Dendritic cell treated with granulocyte-macrophage colony-stimulating factor and Interleukin-4, amounts not matched to agents 40 ng/mL and 50 ng/mL, for 4 days (primary cell): ENCODE measurements around the gene TNS3.

ENCODE experiments used
- H3K27ac Mint-ChIP-seq: one replicate; pipeline ENCODE4 v1.8.0; 2022; ENCODE audit warnings: mild to moderate bottlenecking, mixed read lengths
- H3K27me3 Mint-ChIP-seq: one replicate; pipeline ENCODE4 v1.8.0; 2022; ENCODE audit warnings: mild to moderate bottlenecking, mixed read lengths
- H3K36me3 Mint-ChIP-seq: one replicate; pipeline ENCODE4 v1.8.0; 2022; ENCODE audit warnings: low read depth, mixed read lengths
- H3K4me1 Mint-ChIP-seq: one replicate; pipeline ENCODE4 v1.8.0; 2022; ENCODE audit warnings: low read depth, mixed read lengths
- H3K4me3 Mint-ChIP-seq: one replicate; pipeline ENCODE4 v1.8.0; 2022; ENCODE audit warnings: mild to moderate bottlenecking, moderate library complexity, mixed read lengths
- H3K9me3 Mint-ChIP-seq: one replicate; pipeline ENCODE4 v1.8.0; 2022; ENCODE audit warnings: mixed read lengths
- intact Hi-C: fragments of 100-400 bp; cut with micrococcal nuclease; formaldehyde crosslinking; loops from one replicate; pipeline ENCODE4 v1.15.0; 2022

TNS3 gene

DNA sequence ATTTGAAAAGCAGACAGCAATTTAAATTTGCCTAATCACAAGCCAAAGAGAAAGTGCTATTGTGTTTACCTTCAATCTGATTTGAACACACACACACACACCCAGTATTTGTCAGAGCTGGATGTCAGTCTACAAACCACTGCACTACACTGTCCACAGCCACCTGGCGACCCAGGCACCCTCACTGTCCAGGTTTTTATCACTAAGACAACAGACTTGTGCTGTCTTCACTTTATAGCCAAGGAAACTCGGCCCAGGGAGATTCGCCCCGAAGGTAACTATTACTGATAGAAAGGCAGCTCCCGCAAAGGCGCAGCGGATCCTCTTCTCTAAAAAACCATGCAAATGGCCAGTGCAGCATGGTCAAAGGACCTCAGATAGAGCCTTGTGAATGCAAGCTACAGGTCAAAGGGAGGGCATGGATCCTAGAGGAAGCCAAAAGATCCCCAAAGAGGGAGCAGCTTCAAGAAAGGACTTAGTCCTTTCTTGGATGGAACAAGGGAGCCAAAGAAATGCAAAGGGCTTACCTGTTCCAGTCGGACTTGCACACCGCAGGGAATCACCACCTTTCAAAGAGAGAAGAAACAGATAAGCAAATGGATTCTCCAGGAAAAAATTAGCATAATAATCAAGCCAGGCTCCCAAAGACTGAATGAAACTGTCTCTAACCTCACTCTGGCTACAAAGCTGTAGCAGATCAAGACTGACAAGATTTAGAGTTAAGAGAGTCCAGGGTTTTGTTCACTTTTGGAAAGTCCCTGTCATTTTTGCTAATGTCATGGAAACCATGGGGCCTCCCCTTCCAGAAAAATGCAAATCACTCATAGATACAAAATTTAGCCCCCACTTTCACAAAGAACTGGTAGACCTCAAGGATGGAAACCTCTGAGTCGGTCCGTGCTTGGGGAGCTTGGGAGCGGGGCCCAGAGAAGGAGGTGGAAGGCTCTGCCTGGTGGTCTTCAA, 101.1 kb downstream of the TNS3 start:
- H3K4me3 Mint-ChIP-seq = peak overlapping the region; percentile 70
- intact Hi-C loops = loop anchor here (2.0 kb wide), 1 partner anchor 16 kb away; no protein-coding TSS in a partner anchor

DNA sequence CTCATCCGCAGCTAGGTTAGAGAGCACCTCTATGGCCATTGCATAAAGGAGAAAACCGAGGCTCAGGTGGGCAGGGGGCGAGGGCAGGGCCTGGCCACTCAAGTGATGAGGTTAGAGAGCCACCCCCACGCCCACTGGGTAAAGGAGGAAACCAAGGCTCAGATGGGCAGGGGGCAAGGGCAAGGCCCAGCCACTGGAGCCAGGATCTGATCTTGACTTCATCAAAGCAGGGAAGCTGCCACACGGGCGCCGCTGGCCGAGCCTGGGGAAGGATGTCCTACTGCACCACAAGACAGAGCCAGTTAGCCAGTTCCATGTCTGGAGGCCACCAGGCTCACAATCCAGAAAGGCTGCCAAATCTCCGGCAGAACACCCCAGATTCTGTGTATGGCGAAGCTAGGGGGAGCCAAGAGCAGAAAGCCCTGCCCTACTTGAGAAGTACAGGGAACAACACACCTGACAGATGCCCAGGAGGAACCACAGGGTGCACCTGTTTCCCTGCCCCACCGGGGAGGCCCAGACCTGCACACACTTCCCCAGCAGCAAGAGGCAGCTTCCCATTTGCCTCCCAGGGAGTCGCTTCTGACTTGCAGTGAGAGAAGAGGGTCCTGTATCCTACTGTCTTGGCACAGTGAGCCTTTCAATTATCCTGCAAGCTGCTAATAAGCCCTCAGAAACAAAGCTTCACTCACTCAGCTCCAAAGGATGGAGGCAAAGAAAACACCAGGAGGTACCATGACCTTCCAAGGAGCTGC, 101.9 kb downstream of the TNS3 start:
- intact Hi-C loops = loop anchor here (2.0 kb wide), 1 partner anchor 17 kb away; no protein-coding TSS in a partner anchor
- H3K27ac Mint-ChIP-seq = peak overlapping the region; percentile 86
- peak overlapping the region; percentile 70 for H3K4me3 Mint-ChIP-seq
- H3K36me3 Mint-ChIP-seq = peaks cover 31% of the 10 kb centered on the region
- H3K27me3 Mint-ChIP-seq = no peaks in the 10 kb centered on the region
- peaks cover 90% of the 10 kb centered on the region for H3K4me1 Mint-ChIP-seq
- H3K9me3 Mint-ChIP-seq = no peaks in the 10 kb centered on the region

More for the DNA sequence above, 101.1 kb downstream of the TNS3 start:
- H3K4me1 Mint-ChIP-seq = peaks cover 94% of the 10 kb centered on the region
- no peaks in the 10 kb centered on the region for H3K27me3 Mint-ChIP-seq
- H3K36me3 Mint-ChIP-seq = peaks cover 36% of the 10 kb centered on the region
- H3K9me3 Mint-ChIP-seq = no peaks in the 10 kb centered on the region
- peak overlapping the region; percentile 86 for H3K27ac Mint-ChIP-seq

DNA sequence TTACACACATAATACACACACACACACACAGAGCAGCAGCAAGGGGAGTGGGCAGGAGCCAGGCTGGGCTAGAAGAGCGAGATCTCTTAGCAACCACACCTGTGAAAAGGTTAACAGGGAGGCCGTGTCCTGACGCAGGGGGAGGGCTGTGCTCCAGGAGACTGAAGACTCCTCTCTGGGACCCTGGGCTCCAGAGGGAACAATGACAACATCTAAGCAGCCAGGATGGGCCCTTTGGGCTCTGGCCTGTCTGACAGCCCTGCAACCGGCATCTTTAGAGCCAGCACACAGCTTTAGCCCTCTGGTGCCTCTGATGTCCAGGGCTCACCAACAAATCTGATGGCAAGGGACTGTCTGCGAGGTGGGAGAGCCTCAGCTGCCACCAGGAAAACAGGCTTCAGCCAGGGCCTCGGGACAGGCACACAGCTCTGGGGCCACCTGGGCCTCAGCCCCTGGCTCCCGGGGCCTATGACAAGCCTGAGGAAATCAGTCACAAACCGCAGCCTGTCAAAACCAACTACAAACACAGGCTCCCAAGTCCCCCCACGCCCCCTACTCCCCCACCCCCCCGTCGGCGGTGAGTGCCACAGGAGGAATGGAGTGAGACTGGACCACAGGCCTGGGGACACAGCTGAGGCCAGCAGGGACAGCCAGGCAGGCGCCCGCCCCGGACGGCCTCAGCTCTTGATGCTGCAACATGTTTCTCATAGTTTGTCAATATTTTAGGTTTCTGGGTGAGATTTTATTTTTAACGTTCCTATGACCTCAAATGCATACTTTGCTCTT, 102.8 kb downstream of the TNS3 start:
- Mint-ChIP-seq H3K27ac (peak overlapping the region; percentile 86), H3K4me3 (peak overlapping the region; percentile 70), H3K36me3 (peaks cover 31% of the 10 kb centered on the region), H3K4me1 (peaks cover 84% of the 10 kb centered on the region), H3K9me3 (no peaks in the 10 kb centered on the region), H3K27me3 (no peaks in the 10 kb centered on the region)
- intact Hi-C loops = no loop called here

GRCh38 chr7:47478017-47478344, 103.9 kb downstream of the TNS3 start:
- Mint-ChIP-seq H3K9me3 (no peaks in the 10 kb centered on the region), H3K36me3 (peaks cover 31% of the 10 kb centered on the region), H3K4me3 (peak overlapping the region; percentile 25), H3K4me1 (peaks cover 73% of the 10 kb centered on the region), H3K27ac (peak overlapping the region; percentile 9), H3K27me3 (no peaks in the 10 kb centered on the region)
- intact Hi-C loops = no loop called here

DNA sequence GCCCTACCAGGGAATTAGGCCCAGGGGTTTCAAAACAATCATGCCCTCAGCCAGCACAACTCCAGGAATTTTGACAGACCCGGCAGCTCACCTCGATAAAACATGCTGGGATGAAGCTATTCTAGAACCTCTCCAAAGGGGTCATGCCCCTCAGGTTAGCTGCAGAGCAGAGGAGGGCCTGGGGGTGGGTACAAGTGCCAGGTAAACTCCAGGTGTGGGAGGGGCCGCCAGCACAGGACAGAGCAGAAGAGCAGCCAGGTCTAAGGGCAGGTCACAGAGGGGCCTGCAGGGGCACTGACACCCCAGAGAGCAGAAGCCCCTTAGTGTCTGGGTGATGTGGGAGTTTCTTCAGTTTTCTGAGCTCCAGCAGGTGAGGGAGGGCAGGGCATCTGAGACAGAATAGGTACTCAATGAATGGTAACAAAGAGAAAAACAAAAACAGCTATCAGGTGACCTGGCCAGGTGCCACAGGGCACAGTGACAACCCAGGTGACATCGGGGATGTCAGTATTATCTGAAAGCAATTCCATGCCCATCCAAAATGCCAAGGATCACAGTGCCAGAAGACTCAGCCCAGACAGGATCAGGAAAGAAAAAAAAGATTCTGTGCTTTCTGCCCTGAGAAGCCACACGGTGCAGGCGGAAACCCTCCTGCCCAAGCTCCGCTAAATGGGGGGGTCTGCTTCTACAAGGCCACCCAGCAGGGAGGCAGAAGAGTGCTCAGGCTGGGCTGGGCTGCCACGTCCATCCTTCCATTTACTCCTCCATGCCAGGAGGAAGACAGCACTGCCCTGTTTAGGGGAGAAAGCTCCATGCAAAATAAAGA, 104.5 kb downstream of the TNS3 start:
- intact Hi-C loops = no loop called here

GRCh38 chr7:47475880-47476227, 106.1 kb downstream of the TNS3 start:
- Mint-ChIP-seq H3K27me3 (no peaks in the 10 kb centered on the region), H3K4me3 (no peak overlapping the region), H3K27ac (no peak overlapping the region), H3K9me3 (no peaks in the 10 kb centered on the region), H3K4me1 (peaks cover 58% of the 10 kb centered on the region), H3K36me3 (peaks cover 31% of the 10 kb centered on the region)
- intact Hi-C loops = no loop called here

More for the DNA sequence above, 104.5 kb downstream of the TNS3 start:
- no peaks in the 10 kb centered on the region for H3K27me3 Mint-ChIP-seq
- no peaks in the 10 kb centered on the region for H3K9me3 Mint-ChIP-seq
- H3K4me1 Mint-ChIP-seq = peaks cover 67% of the 10 kb centered on the region
- H3K4me3 Mint-ChIP-seq = peak overlapping the region; percentile 25
- H3K36me3 Mint-ChIP-seq = peaks cover 31% of the 10 kb centered on the region
- H3K27ac Mint-ChIP-seq = peak overlapping the region; percentile 9

DNA sequence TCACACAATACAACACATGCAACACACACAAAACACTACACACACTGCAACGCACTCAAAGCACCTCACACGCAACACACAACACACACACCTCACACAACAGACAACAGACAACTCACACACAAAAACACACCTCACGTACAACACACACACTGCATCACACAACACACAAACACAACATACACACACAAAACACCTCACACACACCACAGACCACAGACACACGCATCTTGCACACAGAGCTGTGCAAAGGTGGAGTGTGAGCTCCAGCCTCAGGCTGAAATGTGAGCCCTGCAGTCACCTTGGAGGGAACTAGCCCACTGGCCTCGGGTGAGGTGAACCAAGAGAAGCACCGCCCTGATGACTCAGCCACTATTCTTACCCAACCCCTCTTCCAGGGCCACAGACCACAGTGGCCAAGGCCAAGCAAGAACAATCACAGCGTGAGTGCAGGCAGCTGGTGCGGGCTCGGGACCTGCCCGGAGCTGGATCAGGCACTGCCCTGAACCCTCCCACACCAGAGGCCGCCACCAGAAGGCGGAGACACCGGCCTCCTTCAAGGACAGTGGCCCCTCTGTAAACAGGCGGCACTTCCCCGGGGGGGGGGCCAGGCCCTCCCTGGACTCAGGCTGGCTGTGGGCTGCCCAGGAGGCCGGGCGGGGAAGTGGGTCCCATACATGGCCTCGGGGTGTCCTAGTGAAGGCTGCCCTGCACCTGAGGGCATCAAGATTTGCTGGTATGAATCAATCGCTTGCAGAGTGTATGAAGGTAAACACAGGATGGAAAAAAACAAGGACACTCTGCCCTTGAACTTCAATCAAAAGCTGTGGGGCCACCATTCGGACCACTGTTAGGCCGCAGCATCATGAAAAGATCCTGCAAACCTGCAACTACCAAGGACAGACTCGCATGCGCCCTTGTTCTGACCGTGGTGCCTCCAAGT, 106.7 kb downstream of the TNS3 start:
- intact Hi-C loops = no loop called here

DNA sequence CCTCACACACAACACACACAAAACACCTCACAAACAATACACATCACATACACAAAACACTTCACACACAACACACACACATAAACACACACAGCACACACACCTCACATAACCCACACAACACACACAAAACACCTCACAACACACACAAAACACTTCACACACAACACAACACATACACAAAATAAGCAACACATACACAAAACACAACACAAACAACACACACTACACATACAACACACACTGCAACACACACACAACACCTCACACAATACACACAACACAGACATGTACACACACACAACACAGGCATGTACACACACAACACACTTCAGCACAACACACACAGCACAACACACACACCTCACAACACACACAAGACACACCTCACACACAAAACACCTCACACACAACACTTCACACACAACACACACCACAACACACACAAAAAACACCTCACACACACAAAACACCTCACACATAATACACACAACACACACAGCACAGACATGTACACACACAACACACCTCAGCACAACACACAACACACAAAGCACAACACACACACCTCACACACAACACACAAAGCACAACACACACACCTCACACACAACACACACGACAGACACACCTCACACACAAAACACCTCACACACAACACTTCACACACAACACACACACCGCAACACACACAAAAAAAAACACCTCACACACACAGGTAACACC, 107.5 kb downstream of the TNS3 start:
- no peak overlapping the region for H3K27ac Mint-ChIP-seq
- peaks cover 16% of the 10 kb centered on the region for H3K36me3 Mint-ChIP-seq
- intact Hi-C loops = no loop called here
- H3K4me3 Mint-ChIP-seq = no peak overlapping the region
- peaks cover 43% of the 10 kb centered on the region for H3K4me1 Mint-ChIP-seq
- no peaks in the 10 kb centered on the region for H3K27me3 Mint-ChIP-seq
- no peaks in the 10 kb centered on the region for H3K9me3 Mint-ChIP-seq

More for the DNA sequence above, 106.7 kb downstream of the TNS3 start:
- H3K9me3 Mint-ChIP-seq = no peaks in the 10 kb centered on the region
- H3K27ac Mint-ChIP-seq = no peak overlapping the region
- no peaks in the 10 kb centered on the region for H3K27me3 Mint-ChIP-seq
- peaks cover 25% of the 10 kb centered on the region for H3K36me3 Mint-ChIP-seq
- no peak overlapping the region for H3K4me3 Mint-ChIP-seq
- H3K4me1 Mint-ChIP-seq = peaks cover 51% of the 10 kb centered on the region

- H3K36me3 Mint-ChIP-seq = peaks cover 16% of the 10 kb centered on the region
- no peaks in the 10 kb centered on the region for H3K27me3 Mint-ChIP-seq
- intact Hi-C loops = no loop called here
- no peak overlapping the region for H3K4me3 Mint-ChIP-seq
- H3K27ac Mint-ChIP-seq = no peak overlapping the region
- H3K4me1 Mint-ChIP-seq = peaks cover 39% of the 10 kb centered on the region
- no peaks in the 10 kb centered on the region for H3K9me3 Mint-ChIP-seq
Measured at GRCh38 chr7:47473499-47474210, 108.3 kb downstream of the TNS3 start.

DNA sequence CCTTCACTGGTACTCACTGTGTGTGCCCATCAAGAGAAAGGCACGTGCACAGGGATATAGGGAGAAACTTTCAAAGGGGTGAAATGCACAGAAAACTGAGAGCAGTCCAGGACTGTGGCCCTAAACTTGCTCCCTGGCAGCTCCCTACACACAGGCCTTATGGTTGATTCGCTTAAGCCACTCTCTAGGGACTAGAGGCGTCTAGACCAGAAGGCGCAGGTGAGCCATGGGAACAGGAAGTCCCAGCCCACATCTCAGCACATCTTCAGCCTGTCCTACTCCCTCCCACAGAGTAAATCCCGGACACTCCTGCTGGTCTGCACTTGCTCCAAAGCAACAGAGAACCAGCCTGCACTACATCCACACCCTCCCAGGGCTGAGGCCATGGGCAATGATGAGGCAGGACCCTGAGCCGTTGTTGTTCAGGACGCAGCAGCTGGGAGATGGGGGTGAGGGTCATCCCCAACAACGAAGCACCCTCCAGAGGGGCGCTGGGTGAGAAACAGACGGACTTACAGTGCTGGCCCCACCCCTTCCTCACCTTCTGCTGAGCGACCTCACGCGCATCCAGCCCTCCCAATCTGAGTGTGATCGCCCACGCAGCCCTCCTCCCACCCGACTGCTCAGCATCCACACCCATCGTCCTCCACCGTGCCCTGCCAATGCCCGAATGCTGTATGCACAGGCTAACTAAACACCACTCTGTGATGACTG, 109.3 kb downstream of the TNS3 start:
- Mint-ChIP-seq H3K4me1 (peaks cover 29% of the 10 kb centered on the region), H3K27me3 (no peaks in the 10 kb centered on the region), H3K4me3 (no peak overlapping the region), H3K36me3 (peaks cover 18% of the 10 kb centered on the region), H3K27ac (peak overlapping the region; percentile 3), H3K9me3 (no peaks in the 10 kb centered on the region)
- intact Hi-C loops = no loop called here

DNA sequence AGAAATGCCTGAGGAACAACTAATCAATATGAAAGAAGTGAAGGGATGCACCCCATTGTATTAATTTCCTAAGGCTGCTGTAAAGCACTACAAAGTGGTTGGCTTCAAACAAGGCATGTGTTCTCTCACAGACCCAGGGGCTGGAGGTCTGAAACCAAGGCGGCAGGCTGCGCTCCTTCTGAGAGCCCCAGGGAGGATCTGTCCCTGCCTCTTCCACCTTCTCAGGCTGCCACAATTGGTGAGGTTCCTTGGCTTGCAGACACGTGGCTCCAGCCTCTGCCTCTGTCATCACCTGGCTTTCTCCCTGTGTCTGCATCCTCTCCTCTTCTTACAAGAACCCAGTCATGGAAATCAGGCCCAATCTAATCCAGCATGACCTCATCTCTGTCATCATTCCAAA, 110.1 kb downstream of the TNS3 start:
- intact Hi-C loops = no loop called here
- Mint-ChIP-seq H3K4me1 (peaks cover 24% of the 10 kb centered on the region), H3K4me3 (no peak overlapping the region), H3K27me3 (no peaks in the 10 kb centered on the region), H3K27ac (no peak overlapping the region), H3K36me3 (peaks cover 18% of the 10 kb centered on the region), H3K9me3 (no peaks in the 10 kb centered on the region)
